ENCODE measurements around the gene CUX1.

DNA sequence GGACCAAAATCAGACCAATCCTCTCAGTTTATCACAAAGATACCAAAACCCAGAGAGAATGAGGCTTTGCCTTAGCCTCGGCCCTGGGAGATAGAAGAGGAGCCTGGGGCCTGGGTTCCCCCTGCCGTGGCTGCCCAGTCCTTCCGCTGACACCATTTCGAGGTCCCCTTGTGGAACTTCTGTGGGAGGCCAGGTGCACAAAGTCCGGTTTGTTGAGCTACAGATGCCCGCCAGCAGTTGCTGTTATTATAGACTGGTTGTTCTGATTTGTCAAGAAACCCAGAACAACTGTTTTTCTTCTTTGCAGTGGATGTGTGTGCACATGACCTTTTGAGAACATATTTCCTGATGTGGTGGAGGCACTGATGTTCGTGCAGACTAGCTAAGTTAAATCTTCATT, 47.6 kb downstream of the CUX1 start:
- TF ChIP-seq GATA3 (IDR thresholded peaks at IDR 0.05; ENCODE audit: low read depth, low read length) (no peak), GATA2 (IDR thresholded peaks at IDR 0.05; ENCODE audit: low read depth, low read length) (no peak)

All from SH-SY5Y (cell line).